Panc1 (cell line): Measurements from ENCODE around the gene ASPHD1. TPM values are rescaled to one million over a fixed set of nuclear protein-coding genes. Genes with fewer than 3 reads are reported as not detected.
"Not testable (repeated sequence)": the region's sequence is repeated elsewhere in the genome, so short reads cannot be mapped to it uniquely, and the experiment has no call there.

ENCODE experiments used
- ATAC-seq: fragments of 200-7000 bp; cut with Tn5 transposase; 2 replicates; pipeline ENCODE4 v1.9.1; 2020; ENCODE audit warnings: mild to moderate bottlenecking, moderate library complexity
- BruUV-seq: library from RNA; stranded (reverse); fragments of 400-500 nt; replicated peaks from 2 replicates; lab custom pipeline; 2021; lab: Mats Ljungman, UMichigan
- CTCF ChIA-PET: fragments of 300-600 bp; sonication (Branson Sonifier 250); formaldehyde crosslinking; loops from one replicate; lab custom pipeline; 2022; ENCODE audit warnings: antibody characterized with exemption; lab: Charles Lee
- POLR2A ChIA-PET: fragments of 300-600 bp; sonication (Branson Sonifier 250); formaldehyde crosslinking; loops from one replicate; lab custom pipeline; 2022; ENCODE audit warnings: antibody characterized with exemption; lab: Charles Lee
- DNase-seq: peaks from one replicate; pipeline ENCODE4 v3.0.0-alpha.2; 2010; ENCODE audit warnings: low read depth, low spot score
- H3K27ac ChIP-seq: 2 replicates; pipeline ENCODE4 v1.5.1; 2011; ENCODE audit warnings: mild to moderate bottlenecking, low read length, inconsistent platforms
- H3K27me3 ChIP-seq: fragments of 200-500 bp; sonication (Bioruptor generic); 2 replicates; pipeline ENCODE4 v1.6.0; 2014; ENCODE audit warnings: low read length, inconsistent platforms; ENCODE audit not compliant: control insufficient read depth, insufficient read depth
- H3K36me3 ChIP-seq: fragments of 200-500 bp; sonication (Bioruptor generic); 2 replicates; pipeline ENCODE4 v1.5.1; 2014; ENCODE audit warnings: inconsistent platforms, mild to moderate bottlenecking, low read length, moderate library complexity; ENCODE audit not compliant: control insufficient read depth, insufficient read depth
- H3K4me1 ChIP-seq: 2 replicates; pipeline ENCODE4 v1.5.1; 2011; ENCODE audit warnings: inconsistent platforms, mild to moderate bottlenecking, low read length, moderate library complexity; ENCODE audit not compliant: control insufficient read depth, insufficient read depth
- H3K4me3 ChIP-seq, 2 experiments: 2 replicates each; pipeline ENCODE4 v1.5.1; 2011 to 2012; ENCODE audit warnings: low read depth in 2 of 2, low read length in 2 of 2, mild to moderate bottlenecking in 2 of 2, inconsistent platforms in 1 of 2, moderate library complexity in 1 of 2
- H3K9me3 ChIP-seq: fragments of 200-500 bp; sonication (Bioruptor generic); 2 replicates; pipeline ENCODE4 v1.5.1; 2014; ENCODE audit warnings: low read depth, mild to moderate bottlenecking, inconsistent platforms, low read length, moderate library complexity; ENCODE audit not compliant: control insufficient read depth, insufficient read depth
- POLR2AphosphoS5 ChIP-seq: IDR thresholded peaks from 2 replicates; pipeline ENCODE4 v1.6.1; 2012; ENCODE audit warnings: mild to moderate bottlenecking, low read depth, low read length, moderate library complexity
- SIN3A ChIP-seq: IDR thresholded peaks from 2 replicates; pipeline ENCODE4 v1.6.1; 2012; ENCODE audit warnings: low read depth, mild to moderate bottlenecking, low read length, moderate library complexity, borderline replicate concordance; ENCODE audit not compliant: insufficient read depth
- TCF7L2 ChIP-seq: IDR thresholded peaks from 2 replicates; pipeline ENCODE4 v1.6.1; 2011; ENCODE audit warnings: mild to moderate bottlenecking, low read depth, low read length, inconsistent platforms
- in situ Hi-C: cut with HindIII; loops from 2 replicates; pipeline ENCODE4 v1.10.0; 2016; ENCODE audit warnings: low sequenced_read_pairs, low pct_unique_long_range_greater_than_20kb
- intact Hi-C: fragments of 100-400 bp; cut with micrococcal nuclease; formaldehyde crosslinking; loops from one replicate; pipeline ENCODE4 v1.10.0; 2022; ENCODE audit not compliant: unreplicated experiment
- total RNA-seq: library from RNA; stranded (reverse); gene quantifications from one replicate; pipeline ENCODE4 v1.2.1, GENCODE V29; 2021; ENCODE audit not compliant: unreplicated experiment
- TF ChIP-seq, protein P1 (sequence below), 2 experiments: IDR thresholded peaks; 2 replicates each; pipeline ENCODE4 v1.6.1; 2011 to 2012; ENCODE audit warnings: low read depth in 2 of 2, control low read depth in 1 of 2, low read length in 1 of 2, mild to moderate bottlenecking in 1 of 2, moderate library complexity in 1 of 2; ENCODE audit not compliant: insufficient read depth in 1 of 2
- TF ChIP-seq, protein P2 (sequence below): fragments of 450-650 bp; IDR thresholded peaks from 2 replicates; pipeline ENCODE4 v1.5.1; 2017; ENCODE audit warnings: mild to moderate bottlenecking

The ASPHD1 gene
- total RNA-seq, 1 experiment from 2014 or later, result 87.0 TPM

DNA sequence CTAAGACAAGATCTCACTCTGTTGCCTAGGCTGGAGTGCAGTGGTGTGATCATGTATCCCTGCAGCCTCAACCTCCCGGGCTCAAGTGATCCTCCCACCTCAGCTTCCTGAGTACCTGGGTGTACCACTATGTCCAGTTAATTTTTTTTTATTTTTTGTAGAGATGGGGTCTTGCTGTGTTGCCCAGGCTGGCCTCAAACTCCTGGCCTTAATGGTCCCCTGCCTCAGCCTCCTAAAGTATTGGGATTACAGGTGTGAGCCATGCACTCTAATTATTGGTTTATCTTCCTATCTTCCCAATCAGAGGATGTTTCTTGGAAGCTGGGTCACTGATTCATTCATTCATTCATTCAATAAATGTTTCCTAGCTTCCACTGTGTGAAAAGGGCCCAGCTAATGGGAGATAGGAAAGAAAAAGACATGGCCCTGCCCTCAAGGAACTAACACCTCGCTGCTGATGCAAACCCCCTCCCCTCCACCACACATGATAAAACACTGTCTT, 8.5 kb downstream of the ASPHD1 start:
- DNase-seq, result no peak
- Histone ChIP-seq H3K9me3 (no peaks in the 10 kb centered on the region), H3K4me3 (no peak overlapping the region), H3K4me1 (no peaks in the 10 kb centered on the region), H3K27me3 (no peaks in the 10 kb centered on the region), H3K36me3 (no peaks in the 10 kb centered on the region), H3K27ac (no peak overlapping the region)
- ChIA-PET CTCF (interaction anchor here (0.6 kb wide), 1 partner anchor 1061 kb away, joined by 14 read pairs; no protein-coding TSS in a partner anchor), POLR2A (interaction anchor here (0.7 kb wide), 1 partner anchor 179 kb away, joined by 7 read pairs; no protein-coding TSS in a partner anchor)
- no peak for ATAC-seq
- in situ Hi-C loops (no loop called here), intact Hi-C loops (no loop called here)
- BruUV-seq, result TSS peak; percentile 53
- TF ChIP-seq, protein P1, sequence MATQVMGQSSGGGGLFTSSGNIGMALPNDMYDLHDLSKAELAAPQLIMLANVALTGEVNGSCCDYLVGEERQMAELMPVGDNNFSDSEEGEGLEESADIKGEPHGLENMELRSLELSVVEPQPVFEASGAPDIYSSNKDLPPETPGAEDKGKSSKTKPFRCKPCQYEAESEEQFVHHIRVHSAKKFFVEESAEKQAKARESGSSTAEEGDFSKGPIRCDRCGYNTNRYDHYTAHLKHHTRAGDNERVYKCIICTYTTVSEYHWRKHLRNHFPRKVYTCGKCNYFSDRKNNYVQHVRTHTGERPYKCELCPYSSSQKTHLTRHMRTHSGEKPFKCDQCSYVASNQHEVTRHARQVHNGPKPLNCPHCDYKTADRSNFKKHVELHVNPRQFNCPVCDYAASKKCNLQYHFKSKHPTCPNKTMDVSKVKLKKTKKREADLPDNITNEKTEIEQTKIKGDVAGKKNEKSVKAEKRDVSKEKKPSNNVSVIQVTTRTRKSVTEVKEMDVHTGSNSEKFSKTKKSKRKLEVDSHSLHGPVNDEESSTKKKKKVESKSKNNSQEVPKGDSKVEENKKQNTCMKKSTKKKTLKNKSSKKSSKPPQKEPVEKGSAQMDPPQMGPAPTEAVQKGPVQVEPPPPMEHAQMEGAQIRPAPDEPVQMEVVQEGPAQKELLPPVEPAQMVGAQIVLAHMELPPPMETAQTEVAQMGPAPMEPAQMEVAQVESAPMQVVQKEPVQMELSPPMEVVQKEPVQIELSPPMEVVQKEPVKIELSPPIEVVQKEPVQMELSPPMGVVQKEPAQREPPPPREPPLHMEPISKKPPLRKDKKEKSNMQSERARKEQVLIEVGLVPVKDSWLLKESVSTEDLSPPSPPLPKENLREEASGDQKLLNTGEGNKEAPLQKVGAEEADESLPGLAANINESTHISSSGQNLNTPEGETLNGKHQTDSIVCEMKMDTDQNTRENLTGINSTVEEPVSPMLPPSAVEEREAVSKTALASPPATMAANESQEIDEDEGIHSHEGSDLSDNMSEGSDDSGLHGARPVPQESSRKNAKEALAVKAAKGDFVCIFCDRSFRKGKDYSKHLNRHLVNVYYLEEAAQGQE (IDR thresholded peaks at IDR 0.05; ENCODE audit: insufficient read depth in 1 of 2, low read depth in 2 of 2, low read length in 1 of 2), result no peak
- TF ChIP-seq TCF7L2 (no peak), SIN3A (no peak), POLR2AphosphoS5 (no peak)
- TF ChIP-seq, protein P2, sequence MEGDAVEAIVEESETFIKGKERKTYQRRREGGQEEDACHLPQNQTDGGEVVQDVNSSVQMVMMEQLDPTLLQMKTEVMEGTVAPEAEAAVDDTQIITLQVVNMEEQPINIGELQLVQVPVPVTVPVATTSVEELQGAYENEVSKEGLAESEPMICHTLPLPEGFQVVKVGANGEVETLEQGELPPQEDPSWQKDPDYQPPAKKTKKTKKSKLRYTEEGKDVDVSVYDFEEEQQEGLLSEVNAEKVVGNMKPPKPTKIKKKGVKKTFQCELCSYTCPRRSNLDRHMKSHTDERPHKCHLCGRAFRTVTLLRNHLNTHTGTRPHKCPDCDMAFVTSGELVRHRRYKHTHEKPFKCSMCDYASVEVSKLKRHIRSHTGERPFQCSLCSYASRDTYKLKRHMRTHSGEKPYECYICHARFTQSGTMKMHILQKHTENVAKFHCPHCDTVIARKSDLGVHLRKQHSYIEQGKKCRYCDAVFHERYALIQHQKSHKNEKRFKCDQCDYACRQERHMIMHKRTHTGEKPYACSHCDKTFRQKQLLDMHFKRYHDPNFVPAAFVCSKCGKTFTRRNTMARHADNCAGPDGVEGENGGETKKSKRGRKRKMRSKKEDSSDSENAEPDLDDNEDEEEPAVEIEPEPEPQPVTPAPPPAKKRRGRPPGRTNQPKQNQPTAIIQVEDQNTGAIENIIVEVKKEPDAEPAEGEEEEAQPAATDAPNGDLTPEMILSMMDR, result no peak

DNA sequence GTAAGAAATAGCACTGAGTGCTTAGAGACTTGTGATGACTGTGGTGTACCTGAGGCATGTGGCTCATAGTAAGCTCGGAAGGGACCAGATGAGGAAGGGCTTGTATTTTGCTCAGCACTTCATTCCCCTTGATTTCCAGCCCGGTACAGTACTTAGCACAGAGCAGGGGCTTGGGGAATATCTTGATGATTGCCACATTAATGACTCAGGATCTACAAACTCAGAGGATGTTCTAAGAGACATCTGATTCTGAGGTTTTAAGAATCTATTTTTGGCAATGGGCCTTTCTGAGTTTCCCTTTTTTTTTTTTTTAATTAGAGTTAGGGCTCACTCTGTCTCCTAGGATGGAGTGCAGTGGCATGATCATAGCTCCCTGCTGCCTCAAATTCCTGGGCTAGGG, 9.1 kb downstream of the ASPHD1 start:
- no peak for TF ChIP-seq POLR2AphosphoS5
- no peak for TF ChIP-seq SIN3A
- TF ChIP-seq TCF7L2, result no peak
- TF ChIP-seq, protein P1 (IDR thresholded peaks at IDR 0.05; ENCODE audit: insufficient read depth in 1 of 2, low read depth in 2 of 2, low read length in 1 of 2), result no peak
- TF ChIP-seq, protein P2, result no peak
- DNase-seq (no peak), ATAC-seq (no peak)
- in situ Hi-C loops, result no loop called here
- no peaks in the 10 kb centered on the region for H3K9me3 ChIP-seq
- ChIA-PET POLR2A (interaction anchor here (0.6 kb wide), 1 partner anchor 11 kb away, joined by 4 read pairs; no protein-coding TSS in a partner anchor), CTCF (interaction anchor here (0.6 kb wide), 1 partner anchor 1061 kb away, joined by 14 read pairs; no protein-coding TSS in a partner anchor)
- H3K27ac ChIP-seq, result no peak overlapping the region
- no peak overlapping the region for H3K4me3 ChIP-seq
- H3K36me3 ChIP-seq, result no peaks in the 10 kb centered on the region
- intact Hi-C loops, result no loop called here
- no TSS peak for BruUV-seq
- no peaks in the 10 kb centered on the region for H3K4me1 ChIP-seq
- H3K27me3 ChIP-seq, result no peaks in the 10 kb centered on the region

DNA sequence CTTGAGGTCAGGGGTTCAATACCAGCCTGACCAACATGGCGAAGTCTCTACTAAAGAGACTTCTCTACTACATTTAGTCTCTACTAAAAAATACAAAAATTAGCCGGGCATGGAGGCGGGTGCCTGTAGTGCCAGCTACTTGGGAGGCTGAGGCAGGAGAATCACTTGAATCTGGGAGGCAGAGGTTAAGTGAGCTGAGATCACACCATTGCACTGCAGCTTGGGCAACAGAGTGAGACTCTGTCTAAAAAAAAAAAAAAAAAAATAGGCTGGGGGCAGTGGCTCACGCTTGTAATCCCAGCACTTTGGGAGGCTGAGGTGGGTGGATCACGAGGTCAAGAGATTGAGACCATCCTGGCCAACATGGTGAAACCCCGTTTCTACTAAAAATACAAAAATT, 9.6 kb downstream of the ASPHD1 start:
- H3K27ac ChIP-seq, H3K4me1 ChIP-seq, ATAC-seq, BruUV-seq, H3K9me3 ChIP-seq, H3K27me3 ChIP-seq, DNase-seq, in situ Hi-C loops, H3K4me3 ChIP-seq, H3K36me3 ChIP-seq, CTCF ChIA-PET: not testable (repeated sequence)
- POLR2A ChIA-PET, result interaction anchor here (0.6 kb wide), 1 partner anchor 11 kb away, joined by 4 read pairs; no protein-coding TSS in a partner anchor
- intact Hi-C loops, result loop anchor here (10.0 kb wide), 1 partner anchor 115 kb away; the partner anchor contains the start of gene C16orf92
